NCI-H2227 treated with DMSO at 0.1 percent for 48 hours (cell line): ENCODE results near the gene SPEF2.
"Not testable (repeated sequence)": the region's sequence is repeated elsewhere in the genome, so short reads cannot be mapped to it uniquely, and the experiment has no call there.

Source experiments
- DNase-seq: peaks from one replicate; lab custom pipeline; 2025; lab: John Stamatoyannopoulos, UW

Gene SPEF2

DNA sequence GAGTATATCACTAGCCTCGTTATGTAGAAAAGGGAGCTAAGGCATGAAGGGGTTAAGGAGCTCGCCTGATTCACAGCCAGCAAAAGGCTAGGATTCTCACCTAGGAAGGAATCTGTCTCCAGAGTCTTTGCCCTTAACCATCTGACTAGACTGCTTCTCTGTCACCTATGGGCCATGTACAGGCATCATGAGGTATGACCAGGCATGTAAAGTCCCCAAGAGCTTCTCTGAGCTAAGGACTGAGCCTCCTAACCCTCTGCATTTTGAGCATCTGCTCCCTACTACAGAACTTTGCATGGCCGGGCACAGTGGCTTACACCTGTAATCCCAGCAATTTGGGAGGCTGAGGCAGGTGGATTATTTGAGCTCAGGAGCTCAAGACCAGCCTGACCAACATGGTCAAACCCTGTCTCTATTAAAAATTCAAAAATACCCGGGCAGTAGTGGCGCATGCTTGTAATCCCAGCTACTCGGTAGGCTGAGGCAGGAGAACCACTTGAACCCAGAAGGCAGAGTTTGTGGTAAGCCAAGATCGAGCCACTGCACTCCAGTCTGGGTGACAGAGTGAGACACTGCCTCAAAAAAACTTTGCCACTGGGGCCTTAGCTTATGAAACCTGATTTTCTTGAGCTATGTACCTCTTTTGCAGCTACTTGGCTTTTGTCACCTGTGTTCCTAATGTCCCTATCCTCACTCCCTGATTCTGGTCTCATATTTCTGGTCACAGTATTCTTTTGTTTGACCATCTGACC, 205.9 kb downstream of the SPEF2 start:
- no peak for DNase-seq

DNA sequence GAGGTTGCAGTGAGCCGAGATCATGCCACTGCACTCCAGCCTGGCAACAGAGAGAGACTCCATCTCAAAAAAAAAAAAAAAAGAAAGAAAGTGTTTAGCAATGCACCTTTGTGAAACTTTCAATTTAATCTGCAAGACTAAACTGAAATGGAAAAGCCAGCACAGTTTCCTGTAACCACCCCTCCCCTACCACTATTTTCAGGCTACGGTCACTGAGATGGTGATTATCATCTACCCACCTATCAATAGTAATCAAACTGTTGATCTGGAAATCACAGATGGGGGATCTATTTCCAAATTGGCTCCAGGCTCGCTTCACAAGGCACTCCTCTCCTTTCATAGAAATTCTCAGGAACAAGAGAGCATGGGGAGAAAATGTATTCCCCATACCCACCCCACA, 208.4 kb downstream of the SPEF2 start:
- DNase-seq: no peak

DNA sequence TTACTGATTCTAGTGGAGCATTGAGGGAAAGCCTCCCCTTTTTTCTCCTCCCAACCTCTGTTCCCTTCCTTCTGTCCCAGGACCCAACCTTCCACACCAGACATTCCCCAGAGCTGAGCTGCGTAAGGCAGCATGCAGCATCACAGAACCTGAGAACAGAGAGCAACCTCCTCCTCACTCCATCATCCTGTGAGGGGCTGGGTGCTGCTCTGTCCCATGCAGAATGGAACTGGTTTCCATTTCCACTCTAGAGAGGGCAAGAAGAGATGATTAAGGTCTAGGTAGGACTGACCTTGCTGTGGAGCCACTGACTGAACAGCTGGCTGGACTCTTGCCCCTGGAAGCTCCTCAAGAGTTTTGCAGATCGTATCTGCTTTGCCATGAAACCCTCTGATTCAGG, 208.9 kb downstream of the SPEF2 start:
- DNase-seq: no peak

DNA sequence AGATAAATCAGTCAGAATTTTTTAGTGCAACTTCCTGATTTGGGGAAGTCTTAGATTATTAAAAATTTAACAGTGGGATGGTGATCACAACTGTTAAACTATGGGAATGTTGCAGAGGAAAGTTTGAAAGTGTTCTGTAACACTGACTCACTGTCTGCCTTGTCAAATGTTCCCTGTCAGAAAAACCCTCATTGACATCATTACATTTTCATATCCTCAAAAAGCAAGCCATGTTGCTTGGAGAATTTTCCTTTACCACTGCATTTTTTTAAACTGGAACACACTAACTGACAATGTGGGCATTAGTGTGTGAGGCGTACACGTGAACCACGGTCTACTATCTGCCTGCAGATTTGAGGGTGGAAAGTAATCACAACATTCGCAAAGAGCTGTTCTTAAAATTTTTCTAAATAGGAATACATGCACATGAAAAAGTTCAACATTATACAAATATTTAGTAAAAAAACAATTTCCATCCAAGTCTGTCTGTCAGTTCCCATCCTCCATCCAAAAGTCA, 210.5 kb downstream of the SPEF2 start:
- no peak for DNase-seq

DNA sequence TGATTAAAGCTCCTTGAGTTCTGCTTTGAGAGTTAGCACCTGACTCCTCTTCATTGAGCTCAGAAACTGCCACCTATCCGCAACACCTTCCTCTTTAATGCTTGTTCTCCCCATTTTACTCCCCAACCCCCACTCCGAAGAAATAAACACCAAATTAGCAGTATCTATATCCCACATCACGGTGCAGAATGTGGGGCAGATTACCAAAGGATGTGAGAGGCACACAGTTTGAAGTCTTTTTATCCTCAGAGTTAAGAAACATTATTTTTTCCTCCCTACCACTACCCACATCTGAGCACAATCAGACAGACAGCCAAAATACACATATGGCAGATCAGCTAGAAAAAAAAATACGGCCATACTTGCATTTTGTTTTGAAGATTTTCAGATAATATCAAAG, 212.9 kb downstream of the SPEF2 start:
- DNase-seq: no peak

DNA sequence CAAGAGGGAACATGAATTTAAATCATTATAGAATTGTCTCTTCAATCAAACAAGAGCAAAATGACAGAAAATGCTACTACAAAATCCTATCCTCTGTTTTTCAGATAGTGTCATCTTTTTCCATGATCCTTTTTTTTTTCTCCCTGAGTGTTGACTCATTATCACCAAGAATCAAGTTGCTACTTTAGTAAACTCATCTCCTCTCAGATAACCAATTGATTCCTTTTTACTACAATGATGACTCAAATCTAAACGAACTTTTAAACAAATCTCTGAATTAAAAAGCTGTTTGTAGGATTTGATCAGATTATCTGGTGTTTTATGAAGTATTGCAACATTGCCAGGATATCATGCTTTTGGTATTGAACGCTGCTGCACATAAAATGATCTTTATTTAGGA, 215.1 kb downstream of the SPEF2 start:
- DNase-seq: no peak

DNA sequence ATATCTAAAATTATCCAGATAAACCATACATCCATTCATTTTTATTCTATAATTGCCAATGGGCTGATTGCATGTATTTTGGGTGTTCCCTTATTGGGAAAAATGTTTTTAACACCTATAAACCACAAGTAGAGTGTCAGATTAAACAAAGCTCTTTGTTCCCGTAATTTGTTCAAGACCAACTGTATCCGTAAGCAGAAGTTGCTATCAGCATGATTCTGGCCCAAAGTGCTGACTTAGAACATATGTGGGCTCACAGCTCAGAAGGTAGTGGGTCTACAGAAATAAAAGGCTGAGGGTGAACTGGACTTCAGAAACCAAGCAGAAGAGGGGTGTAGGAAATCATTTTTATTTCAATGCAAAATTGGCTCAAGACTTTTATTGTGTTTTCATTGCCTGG, 215.6 kb downstream of the SPEF2 start:
- no peak for DNase-seq

DNA sequence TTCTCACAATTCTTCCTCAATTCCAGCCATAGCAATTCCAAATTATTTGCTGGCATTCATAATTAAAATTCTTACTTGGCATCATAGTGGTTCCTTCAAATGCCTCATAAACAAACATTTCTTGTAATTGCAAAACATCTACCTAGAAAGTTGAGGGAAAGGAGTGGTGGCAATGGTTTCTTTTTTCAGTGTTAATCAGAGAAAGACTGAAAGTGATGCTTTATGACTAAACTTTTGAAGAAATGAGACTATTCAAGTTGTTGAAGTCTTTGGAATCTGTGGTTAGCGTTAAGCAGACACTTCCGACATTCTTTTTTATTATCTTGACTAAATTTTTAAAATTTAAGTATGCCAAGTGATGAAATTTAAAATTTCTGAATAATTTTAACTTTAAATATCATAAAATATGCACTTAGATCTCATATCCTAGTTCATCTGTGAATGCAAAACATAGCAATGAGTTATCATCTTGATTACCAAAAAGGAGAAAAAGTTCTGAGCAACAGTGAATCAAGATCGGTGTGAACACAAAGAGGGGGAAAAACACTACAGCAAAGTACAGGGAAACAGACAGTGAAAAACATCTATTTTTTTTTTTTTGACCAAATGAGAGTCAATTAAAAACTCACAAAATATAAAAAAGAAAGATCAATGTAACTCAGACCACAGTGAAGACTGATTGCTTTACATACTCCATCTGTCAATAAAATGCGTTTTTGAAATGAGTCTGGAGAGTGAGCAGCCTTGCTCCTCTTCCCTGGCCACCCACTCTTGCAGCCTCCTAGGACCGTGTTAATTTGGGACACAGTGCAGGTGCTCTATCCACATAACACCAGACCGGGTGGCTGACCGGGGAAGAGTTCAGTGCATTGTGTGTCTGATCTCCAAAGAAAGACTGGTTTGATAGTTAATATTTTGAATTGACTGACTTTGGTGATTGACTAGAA, 218.4 kb downstream of the SPEF2 start:
- DNase-seq: no peak

DNA sequence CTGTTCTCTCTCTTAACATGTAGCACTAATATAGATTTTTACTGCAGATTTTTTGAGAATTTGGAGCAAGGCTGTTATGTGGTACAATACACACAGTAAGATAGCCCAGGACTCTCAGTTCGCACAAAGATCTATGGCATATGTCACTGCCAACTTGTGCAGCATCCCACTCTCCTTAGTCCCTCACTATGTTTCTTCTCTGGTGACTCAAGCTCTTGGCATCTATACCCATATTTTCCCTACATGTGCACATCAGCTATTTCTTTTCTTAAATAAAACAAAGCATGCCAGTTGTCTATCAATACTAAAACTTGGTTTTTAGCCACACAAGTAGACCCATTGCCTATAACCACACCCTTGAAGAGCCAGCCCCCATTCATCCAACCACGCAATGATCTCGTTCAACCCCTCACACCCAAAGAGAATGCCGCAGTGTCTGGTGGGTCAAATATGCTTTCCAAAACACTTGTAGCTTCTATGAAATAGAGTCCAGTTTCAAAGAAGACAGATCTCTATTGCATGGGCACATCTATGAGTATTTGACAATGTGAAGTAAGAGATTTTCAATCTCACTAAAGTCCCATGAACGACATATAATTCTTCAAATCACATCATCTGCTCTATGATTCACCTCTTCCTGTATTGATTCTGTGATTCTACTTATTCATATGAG, 220.8 kb downstream of the SPEF2 start:
- DNase-seq: no peak

DNA sequence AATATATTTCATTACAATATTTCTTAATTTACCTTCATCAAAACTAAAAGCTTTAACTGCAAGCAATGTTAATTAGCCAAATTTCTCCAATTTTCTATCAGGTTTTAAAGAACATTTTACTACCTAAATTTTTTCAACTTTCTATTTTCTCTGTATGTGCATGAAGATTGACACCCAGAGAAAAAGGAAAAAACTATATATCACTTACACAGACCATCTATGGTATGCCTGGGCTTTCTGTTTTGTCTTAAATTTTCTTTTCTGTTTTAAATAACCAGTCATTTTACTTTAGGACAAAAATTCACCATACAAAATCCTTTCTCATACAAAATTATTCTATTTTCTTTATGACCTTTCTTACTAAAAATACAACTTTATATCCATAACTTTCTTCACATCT, 225.2 kb downstream of the SPEF2 start:
- DNase-seq: no peak

DNA sequence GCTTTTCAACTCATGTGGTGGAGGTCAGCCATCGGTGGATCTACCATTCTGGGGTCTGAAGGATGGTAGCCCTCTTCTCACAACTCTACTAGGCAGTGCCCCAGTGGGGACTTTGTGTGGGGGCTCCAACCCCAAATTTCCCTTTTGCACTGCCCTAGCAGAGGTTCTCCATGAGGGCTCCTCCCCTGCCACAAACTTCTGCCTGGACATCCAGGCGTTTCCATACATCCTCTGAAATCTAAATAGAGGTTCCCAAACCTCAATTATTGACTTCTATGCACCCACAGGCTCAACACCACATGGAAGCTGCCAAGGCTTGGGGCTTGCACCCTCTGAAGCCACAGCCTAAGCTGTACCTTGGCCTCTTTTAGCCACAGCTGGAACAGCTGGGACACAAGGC, 227.8 kb downstream of the SPEF2 start:
- DNase-seq: not testable (repeated sequence)

DNA sequence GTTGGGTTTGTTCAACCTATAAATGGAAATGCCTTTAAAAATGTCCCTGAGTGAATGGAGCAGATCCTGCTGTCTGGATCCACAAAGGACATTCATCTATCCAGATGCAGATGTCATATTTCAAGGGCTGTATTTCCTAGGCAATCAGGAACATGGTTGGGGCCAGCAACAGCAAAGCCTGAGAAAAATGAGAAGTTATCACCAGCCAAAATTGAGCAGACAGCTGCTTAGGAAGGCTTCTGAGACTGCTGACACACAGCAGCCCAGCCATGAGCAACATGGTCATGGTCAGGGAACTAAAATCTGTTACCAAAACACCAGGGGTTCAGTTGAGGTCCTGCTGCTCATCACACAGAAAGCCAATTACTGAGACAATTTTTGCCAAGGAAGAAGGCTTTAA, 229.8 kb downstream of the SPEF2 start:
- DNase-seq: no peak

DNA sequence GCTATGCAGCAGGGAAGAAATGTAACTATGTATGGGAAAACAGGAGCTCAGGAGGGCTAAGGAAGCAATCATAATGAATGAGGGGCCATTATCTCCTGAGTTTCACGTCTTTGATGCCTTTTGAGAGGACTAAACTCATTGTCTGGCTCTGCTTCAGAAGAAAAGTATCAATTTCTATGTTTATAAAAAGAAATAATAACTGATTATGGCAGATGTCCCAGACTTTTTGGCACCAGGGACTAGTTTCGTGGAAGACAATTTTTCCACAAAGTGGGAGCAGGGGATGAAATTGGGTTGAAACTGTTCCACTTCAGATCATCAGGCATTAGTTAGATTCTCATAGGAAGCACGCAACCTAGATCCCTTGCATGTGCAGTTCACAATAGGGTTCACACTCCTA, 230.3 kb downstream of the SPEF2 start:
- no peak for DNase-seq

DNA sequence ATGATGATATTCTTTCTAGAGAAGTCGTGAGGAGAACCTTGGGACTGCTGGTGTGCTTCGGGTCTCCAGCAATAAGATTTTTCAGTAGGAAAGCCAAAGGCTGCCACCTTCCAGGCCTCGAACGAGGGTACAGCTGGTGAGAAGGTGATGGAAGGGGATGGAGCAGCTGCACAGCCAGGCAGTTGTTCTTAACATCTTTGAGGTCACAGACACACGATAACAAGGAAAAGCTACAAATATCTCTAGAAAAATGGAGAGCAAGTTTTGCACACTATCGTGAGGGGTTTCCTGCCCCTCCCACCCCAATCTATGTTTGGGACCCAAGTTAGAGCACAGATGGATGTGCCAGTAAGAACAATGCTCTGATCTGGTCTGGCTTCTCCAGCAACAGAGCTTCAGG, 232.2 kb downstream of the SPEF2 start:
- no peak for DNase-seq

DNA sequence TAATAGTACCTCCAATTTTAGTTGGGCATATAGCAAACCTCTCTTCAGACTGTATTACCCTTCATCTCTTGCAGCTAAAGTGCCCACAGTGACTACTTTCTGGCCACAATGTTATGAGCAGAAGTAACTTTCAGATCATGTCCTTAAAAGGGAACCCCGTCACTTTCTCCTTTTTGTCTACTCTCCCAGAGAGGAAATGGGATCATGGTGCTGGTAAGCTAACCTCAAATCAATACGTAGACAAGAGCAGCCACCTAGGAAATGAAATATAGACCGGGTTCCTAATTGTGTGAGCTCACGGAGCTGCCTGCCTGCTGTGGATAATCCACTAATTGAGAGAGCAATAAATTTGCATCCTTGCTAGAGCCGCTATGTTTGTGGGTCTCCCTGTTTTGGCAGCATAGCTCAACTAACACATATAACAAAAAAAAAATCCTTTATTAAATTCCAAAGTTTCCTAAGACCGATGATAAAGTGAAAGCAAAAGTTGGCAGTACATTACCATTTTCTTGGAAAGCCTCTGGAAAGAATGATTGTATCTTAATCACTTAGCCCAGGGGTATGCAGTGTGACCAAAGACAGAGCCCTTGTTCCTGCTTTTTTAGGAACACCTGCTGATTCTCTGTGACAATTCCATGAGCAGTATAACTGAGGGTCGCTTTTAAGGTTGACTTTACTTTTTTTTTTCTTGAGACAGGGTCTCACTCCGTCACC, 233.5 kb downstream of the SPEF2 start:
- DNase-seq: no peak

DNA sequence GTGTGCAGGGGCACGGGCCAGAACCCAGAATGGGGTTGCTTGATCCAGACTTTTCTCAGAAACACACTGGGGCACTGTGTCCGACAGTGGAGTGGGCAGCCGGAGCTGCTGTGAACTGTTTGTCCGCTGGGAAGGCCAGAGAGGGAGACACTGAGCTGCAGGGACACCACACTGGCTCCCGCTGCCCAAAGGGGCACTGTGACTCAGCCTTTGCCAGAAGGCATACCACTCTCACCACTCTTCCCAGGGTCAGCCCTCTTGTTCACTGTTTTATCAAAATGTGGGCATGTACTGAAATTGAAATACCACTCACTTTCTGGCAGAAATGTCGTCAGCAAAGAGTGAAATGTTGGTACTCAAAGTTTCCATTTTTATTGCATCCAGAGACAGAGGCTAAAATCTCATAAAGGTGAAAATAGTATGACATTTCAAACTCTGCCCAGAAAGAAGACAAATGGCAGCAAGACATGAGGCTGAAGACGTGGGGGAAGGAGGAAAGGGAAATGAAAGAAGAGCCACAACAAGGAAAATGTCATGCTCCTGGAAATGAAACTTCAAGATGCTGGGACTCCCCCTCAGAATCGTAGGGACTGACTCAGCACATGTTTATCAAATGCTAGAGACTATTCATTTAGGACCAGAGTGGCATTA, 234.5 kb downstream of the SPEF2 start:
- no peak for DNase-seq

DNA sequence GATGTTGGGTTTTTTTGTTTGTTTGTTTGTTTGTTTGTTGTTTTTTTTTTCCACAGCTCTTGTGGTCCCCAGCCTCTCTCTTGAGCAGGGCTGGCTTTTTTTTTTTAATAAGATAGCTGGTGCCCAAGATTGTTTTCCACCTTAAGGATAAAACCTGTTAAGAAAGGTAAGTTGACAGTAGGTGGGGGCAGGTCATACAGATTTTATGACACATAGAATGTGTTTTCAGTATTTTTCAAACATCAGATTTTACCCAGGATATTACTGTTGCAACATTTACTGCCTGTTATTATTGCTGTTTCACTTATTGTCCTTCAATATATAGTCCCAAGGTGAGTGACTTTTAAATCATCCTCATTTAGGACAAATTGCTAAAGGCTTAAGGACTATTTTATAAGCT, 235.1 kb downstream of the SPEF2 start:
- no peak for DNase-seq

DNA sequence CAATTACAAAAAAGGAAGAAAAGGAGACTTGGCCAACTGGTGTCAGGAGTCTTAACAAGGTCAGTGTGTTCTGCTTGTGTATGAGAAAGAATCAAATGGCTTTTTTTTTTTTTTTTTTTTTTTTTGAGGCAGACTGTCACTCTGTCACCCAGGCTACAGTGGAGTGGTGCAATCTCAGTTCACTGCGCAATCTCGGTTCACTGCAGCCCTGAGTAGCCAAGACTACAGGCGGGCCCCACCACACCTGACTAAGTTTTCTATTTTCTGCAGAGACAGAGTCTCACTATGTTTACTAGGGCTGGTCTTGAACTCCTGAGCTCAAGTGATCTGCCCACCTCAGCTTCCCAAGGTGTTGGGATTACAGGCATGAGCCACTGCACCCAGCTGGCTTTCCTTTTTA, 236.0 kb downstream of the SPEF2 start:
- no peak for DNase-seq

DNA sequence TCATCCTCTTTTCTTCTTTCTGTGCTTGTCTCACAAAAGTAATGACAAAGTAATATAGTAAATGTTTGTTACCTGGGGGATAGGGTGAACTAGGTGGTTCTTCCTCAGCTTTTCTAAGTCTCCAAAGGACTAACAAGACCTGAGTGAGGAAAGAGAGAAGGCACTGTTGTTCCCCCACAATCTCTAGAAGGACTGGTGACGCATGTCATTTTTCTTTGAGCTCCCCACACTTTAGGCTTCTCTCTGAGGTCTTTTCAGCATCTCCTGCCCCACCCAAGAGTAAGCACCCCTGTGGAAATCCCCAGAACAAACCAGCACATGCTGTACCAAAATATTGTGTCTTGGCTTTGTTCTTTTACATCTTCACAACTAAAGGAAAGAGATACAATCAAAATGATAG, 236.6 kb downstream of the SPEF2 start:
- no peak for DNase-seq

DNA sequence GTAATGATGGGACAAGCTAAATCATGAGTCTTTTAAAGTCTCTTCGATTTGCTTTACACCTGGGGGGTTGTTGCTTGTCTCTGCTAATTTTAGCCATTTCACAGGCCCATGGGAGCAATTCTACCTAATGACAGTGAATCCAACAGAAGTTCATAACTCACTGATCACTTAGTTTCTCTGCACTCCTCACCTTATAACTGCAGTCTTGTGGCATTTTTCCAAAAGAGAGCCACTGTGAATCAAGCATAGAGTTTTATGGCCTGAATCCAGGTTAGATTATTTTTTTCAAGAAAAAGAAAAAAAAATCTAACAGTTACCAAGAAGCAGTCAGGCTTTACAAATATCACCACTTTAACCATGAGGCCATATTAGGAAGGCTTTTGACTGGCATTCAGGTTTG, 237.5 kb downstream of the SPEF2 start:
- DNase-seq: no peak

DNA sequence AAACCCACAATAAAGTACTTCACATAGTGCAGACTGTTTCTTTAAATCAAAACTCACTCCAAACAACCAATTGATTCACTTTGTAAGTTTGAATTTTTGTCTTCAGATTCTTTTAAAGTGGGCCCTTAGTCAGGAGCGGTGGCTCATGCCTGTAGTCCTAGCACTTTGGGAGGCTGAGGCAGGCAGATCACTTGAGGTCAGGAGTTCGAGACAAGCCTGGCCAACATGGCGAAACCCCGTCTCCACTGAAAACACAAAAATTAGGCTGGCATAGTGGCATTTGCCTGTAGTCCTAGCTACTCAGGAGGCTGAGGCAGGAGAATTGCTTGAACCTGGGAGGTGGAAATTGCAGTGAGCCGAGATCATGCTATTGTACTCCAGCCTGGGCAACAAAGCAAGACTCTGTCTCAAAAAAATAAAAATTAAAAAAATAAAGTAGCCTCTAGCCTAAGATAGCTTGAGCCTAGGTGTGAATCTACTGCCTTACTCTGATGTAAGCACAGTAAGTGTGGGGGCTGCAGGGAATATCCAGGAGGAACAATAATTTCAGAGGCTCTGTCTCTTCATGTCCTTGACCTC, 238.6 kb downstream of the SPEF2 start:
- not testable (repeated sequence) for DNase-seq
